Activated B cell treated with CpG ODN at 0.5 μM for 24 hours (primary cell): ENCODE measurements around the gene RAB3IL1. TPM values are rescaled to one million over a fixed set of nuclear protein-coding genes. Genes with fewer than 3 reads are reported as not detected.
A peak's percentile ranks its signal among the peaks of the same experiment; 100 is the strongest.

Experiments used
- ATAC-seq: fragments of 200-7000 bp; cut with Tn5 transposase; one replicate; pipeline ENCODE4 v1.10.0; 2021; ENCODE audit warnings: low read depth, mild to moderate bottlenecking, moderate library complexity
- CTCF ChIA-PET: fragments of 350-600 bp; sonication (Branson Sonifier 250); formaldehyde crosslinking; loops from one replicate; lab custom pipeline; 2021; ENCODE audit warnings: antibody characterized with exemption; lab: Charles Lee
- POLR2A ChIA-PET: fragments of 350-600 bp; sonication (Branson Sonifier 250); formaldehyde crosslinking; loops from one replicate; lab custom pipeline; 2021; ENCODE audit warnings: antibody characterized with exemption; lab: Charles Lee
- DNase-seq: peaks from one replicate; pipeline ENCODE4 v3.0.0; 2022
- H3K27ac Mint-ChIP-seq: one replicate; pipeline ENCODE4 v1.8.0; 2020; ENCODE audit warnings: mixed read lengths
- H3K27me3 Mint-ChIP-seq: one replicate; pipeline ENCODE4 v1.8.0; 2021; ENCODE audit warnings: mixed read lengths
- H3K36me3 Mint-ChIP-seq: one replicate; pipeline ENCODE4 v1.8.0; 2021; ENCODE audit warnings: low read depth, mixed read lengths
- H3K4me1 Mint-ChIP-seq: one replicate; pipeline ENCODE4 v1.8.0; 2021; ENCODE audit warnings: mixed read lengths
- H3K4me3 Mint-ChIP-seq: one replicate; pipeline ENCODE4 v1.8.0; 2020; ENCODE audit warnings: mild to moderate bottlenecking, mixed read lengths
- H3K9me3 Mint-ChIP-seq: one replicate; pipeline ENCODE4 v1.8.0; 2020; ENCODE audit warnings: mixed read lengths
- intact Hi-C: fragments of 100-400 bp; cut with micrococcal nuclease; formaldehyde crosslinking; loops from one replicate; pipeline ENCODE4 v1.15.1; 2024
- total RNA-seq: library from RNA; stranded (reverse); gene quantifications from 2 replicates; pipeline ENCODE4 v1.2.3, GENCODE V29; 2022
- TF ChIP-seq, protein P1 (sequence below): fragments of 200-600 bp; IDR thresholded peaks from one replicate; pipeline ENCODE4 v1.8.0; 2022; ENCODE audit warnings: antibody characterized with exemption, mild to moderate bottlenecking

The RAB3IL1 gene
- total RNA-seq, 1 donor from 2014 or later = not detected

DNA sequence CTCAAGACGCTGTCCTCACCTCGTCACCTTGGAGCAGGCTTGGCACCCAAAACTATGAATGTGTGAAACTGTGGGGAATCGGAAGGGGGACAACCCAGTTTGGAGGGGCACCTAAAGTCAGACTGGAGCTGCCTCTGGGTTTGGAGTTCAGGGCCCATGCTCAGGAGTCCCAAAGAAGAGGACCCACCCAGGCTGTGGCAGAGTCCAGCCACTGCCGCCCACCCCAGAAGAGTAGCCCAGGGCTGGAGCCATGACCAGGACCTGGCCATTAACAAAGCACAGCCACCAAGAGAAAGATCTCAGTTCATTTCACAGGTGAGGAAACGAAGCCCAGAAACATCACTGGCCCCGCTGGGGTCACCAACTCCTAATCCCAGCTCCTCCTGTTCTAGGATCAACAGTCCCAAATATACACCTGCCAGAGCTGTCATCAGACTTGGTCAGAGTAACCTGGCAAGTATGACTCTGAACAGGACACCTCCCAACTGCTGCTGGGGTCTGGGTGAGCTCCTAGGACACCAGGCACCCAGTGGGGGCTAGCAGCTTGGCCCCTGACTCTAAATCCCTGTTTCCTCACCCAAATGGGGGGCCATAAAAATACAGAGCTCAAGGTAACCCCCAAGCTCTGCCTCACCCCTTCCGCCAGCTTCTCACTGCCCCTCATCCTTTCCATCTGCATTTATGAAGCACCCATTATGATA lies 2.7 kb downstream of the RAB3IL1 start:
- Mint-ChIP-seq H3K9me3 (no peaks in the 10 kb centered on the region), H3K27ac (no peak overlapping the region), H3K4me1 (peaks cover 9% of the 10 kb centered on the region), H3K27me3 (peaks cover 43% of the 10 kb centered on the region), H3K4me3 (peak overlapping the region; percentile 19), H3K36me3 (no peaks in the 10 kb centered on the region)
- ATAC-seq = no peak
- ChIA-PET CTCF (interaction anchor here (0.6 to 2.2 kb wide), 3 partner anchors 16 to 167 kb away, joined by 3 to 8 read pairs (median 3); no protein-coding TSS in a partner anchor), POLR2A (no interaction called here)
- DNase-seq = no peak
- TF ChIP-seq, protein P1, sequence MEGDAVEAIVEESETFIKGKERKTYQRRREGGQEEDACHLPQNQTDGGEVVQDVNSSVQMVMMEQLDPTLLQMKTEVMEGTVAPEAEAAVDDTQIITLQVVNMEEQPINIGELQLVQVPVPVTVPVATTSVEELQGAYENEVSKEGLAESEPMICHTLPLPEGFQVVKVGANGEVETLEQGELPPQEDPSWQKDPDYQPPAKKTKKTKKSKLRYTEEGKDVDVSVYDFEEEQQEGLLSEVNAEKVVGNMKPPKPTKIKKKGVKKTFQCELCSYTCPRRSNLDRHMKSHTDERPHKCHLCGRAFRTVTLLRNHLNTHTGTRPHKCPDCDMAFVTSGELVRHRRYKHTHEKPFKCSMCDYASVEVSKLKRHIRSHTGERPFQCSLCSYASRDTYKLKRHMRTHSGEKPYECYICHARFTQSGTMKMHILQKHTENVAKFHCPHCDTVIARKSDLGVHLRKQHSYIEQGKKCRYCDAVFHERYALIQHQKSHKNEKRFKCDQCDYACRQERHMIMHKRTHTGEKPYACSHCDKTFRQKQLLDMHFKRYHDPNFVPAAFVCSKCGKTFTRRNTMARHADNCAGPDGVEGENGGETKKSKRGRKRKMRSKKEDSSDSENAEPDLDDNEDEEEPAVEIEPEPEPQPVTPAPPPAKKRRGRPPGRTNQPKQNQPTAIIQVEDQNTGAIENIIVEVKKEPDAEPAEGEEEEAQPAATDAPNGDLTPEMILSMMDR = no peak
- intact Hi-C loops = no loop called here

DNA sequence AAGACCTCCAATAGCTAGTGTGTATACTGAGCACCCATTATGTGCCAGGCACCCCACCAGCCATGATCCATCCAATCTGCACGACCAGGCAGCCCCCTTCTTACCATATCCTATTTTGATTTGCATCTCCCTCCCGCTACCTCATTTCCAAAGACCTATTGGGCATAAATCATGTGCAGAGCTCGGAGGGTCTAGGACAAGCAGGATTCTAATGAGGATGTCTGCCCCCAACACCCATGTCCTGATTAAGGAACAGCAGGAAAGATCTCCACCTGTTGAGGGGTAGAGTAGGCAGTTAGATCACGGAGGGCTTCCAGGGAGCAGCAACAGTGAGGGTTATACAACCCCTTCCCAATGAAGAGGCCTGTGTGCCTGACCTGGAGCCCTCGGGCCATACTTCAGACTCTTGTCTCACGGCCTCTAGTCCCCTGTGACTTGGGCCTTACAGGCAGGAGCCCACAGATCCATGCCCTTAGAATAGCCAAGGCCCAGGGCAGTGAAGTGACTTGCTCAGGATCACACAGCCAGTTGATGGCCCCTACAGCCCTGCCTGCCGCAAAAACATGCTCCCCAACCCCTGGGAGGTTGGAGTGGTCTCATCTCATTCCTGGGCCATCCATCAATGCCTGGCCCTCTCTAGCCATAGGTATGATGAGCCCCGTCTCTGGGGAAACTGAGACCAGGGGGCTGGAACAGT lies 3.5 kb downstream of the RAB3IL1 start:
- peaks cover 9% of the 10 kb centered on the region for H3K4me1 Mint-ChIP-seq
- H3K27ac Mint-ChIP-seq = no peak overlapping the region
- TF ChIP-seq, protein P1 = no peak
- H3K4me3 Mint-ChIP-seq = no peak overlapping the region
- no peaks in the 10 kb centered on the region for H3K9me3 Mint-ChIP-seq
- ATAC-seq (no peak), DNase-seq (peak; percentile 9)
- H3K36me3 Mint-ChIP-seq = no peaks in the 10 kb centered on the region
- ChIA-PET POLR2A (no interaction called here), CTCF (interaction anchor here (0.6 to 2.2 kb wide), 2 partner anchors 33 to 168 kb away, joined by 3 to 8 read pairs; no protein-coding TSS in a partner anchor)
- intact Hi-C loops = no loop called here
- H3K27me3 Mint-ChIP-seq = peaks cover 37% of the 10 kb centered on the region

DNA sequence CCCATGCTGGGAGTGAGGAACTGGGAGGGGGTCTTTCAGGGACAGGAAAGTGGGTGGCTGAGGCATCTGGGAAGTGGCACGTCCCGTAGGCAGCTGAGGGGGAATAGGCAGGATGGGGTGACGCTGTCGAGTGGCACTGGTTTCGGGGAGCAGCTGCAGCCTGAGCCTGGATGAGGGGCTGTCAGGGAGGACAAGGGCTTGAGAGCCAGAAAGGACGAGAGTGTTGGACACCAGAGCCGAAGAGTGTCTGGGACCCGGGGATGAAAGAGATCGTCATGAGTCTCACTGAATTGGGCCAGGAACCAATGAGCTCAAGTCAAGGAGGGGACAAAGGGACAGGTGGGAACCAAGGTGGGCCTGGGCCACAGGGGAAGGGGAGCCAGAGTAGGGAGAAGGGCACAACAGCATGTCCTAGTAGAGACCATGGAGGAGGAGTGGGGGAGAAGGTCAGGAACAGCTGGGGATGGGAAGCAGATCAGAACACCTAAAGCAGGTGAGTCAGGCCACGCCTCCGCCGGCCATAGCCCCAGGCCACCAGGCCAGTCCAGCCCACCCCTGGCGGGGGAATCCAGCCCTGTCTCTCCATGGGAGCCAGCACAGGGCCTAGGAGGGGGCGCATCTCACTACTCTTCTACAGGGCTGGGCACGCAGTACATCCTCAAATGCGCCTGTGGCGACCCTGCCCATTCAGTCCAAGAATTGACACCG lies 4.2 kb downstream of the RAB3IL1 start:
- Mint-ChIP-seq H3K9me3 (no peaks in the 10 kb centered on the region), H3K4me3 (no peak overlapping the region), H3K4me1 (peaks cover 6% of the 10 kb centered on the region), H3K36me3 (no peaks in the 10 kb centered on the region), H3K27ac (no peak overlapping the region), H3K27me3 (peaks cover 30% of the 10 kb centered on the region)
- ChIA-PET CTCF (no interaction called here), POLR2A (no interaction called here)
- no peak for ATAC-seq
- intact Hi-C loops = no loop called here
- DNase-seq = peak; percentile 8
- TF ChIP-seq, protein P1 = no peak

DNA sequence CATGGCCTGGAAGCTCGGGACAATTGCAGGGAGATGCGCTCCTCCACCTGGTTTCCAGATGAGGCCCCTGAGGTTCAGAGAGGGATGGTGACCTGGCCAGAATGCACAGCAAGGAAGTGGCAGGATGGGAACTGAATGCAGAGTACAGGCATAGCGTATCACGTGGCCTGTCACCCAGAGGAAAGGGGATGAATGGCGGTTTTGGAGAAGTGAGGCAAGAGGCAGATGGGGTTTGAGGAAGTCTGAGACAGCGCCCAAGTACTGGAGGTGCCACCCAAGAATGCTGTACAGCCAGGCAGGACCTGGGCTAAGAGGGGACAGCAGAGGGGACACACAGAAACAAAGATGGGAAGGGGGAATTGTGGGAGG lies 4.9 kb downstream of the RAB3IL1 start:
- Mint-ChIP-seq H3K36me3 (no peaks in the 10 kb centered on the region), H3K4me3 (no peak overlapping the region), H3K27ac (no peak overlapping the region), H3K27me3 (peaks cover 24% of the 10 kb centered on the region), H3K9me3 (no peaks in the 10 kb centered on the region), H3K4me1 (no peaks in the 10 kb centered on the region)
- ChIA-PET POLR2A (no interaction called here), CTCF (no interaction called here)
- ATAC-seq (no peak), DNase-seq (no peak)
- intact Hi-C loops = no loop called here
- TF ChIP-seq, protein P1 = no peak
